Adrenal gland (tissue), 5 donors: ENCODE data around the gene SSTR3.

ENCODE experiments used
- CTCF ChIP-seq, 6 experiments: fragments of 450-650 bp in 4 of 6; fragments of 200-600 bp in 2 of 6; sonication (generic) in 1 of 6; IDR thresholded peaks; 1 replicate in 5 of 6; 2 replicates in 1 of 6; pipeline versions ENCODE4 v1.5.1 to v1.8.0; 2016 to 2021; ENCODE audit warnings: antibody characterized with exemption in 6 of 6, mild to moderate bottlenecking in 2 of 6, moderate library complexity in 1 of 6
- POLR2A ChIP-seq, 2 donors: fragments of 450-650 bp; IDR thresholded peaks; one replicate each; pipeline ENCODE4 v1.6.1; 2017; ENCODE audit warnings: antibody characterized with exemption in 2 of 2, mild to moderate bottlenecking in 2 of 2, moderate library complexity in 1 of 2
- donor health status: DM: no; HTN: no; CAD: no.

DNA sequence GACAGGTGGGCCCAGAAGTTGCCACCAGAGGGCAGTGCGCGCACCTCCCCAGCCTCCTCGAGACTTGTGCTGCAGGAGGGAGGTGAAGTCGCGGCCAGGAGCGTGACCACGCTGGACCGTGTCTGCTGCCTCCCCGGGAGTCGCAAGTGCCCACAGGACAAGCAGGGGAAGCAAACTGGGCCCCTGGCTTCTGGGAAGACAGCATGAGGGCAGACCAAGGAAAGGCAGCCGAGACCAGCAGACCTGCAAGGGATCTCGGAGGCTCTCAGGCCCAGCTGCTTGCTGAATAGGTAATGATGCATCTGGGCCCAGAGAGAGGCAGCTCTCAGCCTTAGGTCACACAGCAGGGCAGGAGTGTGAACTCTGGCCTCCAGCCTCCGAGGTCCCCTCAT lies 45.6 kb downstream of the SSTR3 start:
- peak; percentile 92 to 96 (median 94) for TF ChIP-seq CTCF (IDR thresholded peaks at IDR 0.05)
- TF ChIP-seq POLR2A (IDR thresholded peaks at IDR 0.05): no peak
